Superior temporal gyrus (tissue), 1 donor: ENCODE measurements around the gene NPFF.

Experiments used
- DNase-seq: peaks from one replicate; pipeline ENCODE4 v3.0.0-alpha.2; 2016; ENCODE audit errors: extremely low spot score

Gene NPFF

DNA sequence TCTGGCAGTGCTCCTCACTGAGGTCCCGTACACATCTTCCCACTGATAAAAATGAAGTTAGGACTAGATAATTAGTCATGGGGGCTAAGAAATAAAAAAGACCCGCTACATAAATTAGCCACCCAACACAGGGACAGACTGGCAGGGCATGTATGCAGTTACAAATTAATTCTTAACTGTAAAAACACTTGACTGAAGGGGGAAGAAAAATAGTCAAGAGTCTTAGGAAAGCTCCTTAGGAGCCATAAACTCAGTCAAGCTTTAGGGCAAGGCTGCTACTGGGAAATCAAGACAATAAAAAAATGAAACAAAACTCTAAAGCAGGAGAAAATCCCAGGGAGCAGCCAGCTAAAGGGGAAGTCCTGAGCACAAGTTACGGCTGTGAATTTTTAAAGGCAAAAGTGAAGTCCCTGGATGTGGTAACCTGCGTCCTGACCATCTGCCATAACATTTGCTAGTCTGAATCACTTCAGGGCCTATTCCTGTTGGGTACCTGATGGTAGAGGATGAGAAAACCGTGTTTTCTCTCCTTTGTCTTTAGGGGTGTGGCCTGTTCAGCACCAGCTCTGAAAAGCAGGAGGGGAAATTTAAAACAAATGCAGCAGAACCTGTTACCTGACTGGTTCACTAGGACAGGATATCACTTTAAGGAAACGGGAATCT is 7.5 kb upstream of the NPFF start:
- no peak for DNase-seq

DNA sequence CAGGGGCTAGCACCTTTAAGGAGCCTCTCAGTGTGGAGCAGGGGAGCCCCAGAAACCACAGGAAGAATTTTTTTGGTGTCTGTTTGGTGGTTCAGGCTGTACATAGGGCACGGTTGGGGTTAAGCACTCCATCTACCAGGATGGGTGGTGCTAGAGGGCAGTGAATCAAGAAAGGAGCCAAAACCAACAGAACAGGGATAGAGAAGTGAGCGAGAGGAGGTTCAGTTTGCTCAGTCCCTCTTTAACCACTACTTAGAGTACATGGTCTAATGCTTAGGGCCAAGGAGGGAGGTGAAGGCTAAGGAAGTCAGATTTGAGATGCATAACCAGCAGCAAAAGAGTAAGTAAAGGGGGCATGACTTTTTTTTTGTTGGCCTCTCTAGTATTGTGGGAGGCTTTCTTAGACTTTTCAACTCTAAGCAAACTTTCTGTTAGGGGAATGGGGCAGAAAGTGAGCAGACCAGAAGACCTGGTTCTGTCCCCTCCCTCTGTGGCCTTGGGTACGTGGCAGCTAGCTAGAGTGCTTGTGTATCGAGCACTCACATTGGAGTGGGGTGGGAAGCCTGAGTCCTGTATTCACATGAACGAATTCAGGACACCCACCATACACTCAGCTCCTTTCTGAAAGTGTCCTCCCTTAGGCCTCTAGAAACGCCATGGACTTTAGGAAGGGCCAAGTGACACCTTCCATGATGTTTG is 6.6 kb upstream of the NPFF start:
- DNase-seq, result no peak

DNA sequence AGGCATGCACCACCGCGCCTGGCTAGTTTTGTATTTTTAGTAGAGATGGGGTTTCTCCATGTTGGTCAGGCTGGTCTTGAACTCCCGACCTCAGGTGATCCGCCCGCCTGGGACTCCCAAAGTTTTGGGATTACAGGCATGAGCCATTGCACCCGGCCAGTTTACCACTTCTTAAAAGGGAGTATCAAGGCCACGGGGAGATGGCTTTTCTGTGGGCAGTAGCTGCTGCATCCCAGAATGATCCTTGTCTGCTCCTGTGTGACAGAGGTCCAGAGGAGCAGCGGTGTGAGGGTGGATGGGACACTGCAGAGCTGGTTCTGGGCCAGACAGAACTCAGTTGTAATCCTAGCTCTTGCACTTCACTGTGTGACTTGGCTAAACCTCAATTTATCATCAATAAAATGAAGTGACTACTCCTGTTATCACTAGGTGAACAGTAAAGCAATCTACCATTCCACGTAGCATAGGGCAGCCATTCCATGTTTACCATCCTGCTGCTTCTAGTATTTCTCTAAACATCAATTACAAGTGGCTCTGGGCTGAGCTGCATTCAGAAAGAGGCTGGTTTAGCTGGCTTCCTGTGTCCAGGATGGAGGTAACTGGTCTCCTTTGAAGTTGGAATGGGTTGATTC is 3.0 kb upstream of the NPFF start:
- DNase-seq, result no peak

DNA sequence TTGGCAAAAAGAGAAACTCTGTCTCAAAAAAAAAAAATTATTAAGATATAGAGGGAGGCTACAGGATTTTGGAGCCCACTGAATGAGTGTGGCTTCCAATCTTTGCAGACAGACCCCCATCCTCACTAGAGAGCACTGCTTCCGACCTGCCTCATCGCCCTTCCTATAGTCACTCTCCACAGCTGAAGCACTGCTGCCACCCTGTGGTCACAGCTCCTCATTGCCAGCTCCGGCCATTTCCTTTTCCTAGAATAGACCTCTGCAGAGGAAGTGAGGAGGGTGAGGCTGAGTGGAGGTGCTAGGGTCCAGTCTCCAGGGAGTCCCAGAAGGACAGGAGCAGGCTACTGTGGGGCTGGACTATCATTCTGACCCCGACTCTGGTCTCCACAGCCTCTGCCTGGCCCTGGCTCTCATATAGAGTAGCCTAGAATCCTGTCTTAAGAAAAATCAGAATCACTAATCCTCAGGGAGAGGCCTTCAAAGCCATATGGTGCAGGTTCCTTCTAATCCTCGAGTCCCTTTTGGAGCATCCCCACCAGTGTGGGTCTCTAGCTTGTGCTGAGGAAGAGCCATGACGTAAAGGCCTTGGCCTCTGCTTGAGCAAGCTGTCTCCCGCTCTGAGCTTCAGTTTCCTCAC is 1.4 kb upstream of the NPFF start:
- peak; percentile 96 for DNase-seq

DNA sequence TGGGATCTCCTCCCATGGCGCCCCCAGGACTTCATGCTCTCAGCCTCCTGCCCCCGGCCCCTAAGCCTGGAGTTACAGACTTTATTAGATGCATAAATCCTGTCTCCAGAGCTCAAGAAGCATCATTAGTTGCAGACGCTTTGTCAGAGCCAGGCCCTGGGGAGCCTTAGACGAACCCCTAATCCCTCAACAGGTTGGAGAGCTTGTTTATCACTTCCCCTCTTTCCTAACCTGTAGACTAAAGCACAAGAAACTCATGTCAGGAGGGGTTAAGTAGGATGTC is 260 bp upstream of the NPFF start:
- DNase-seq, result no peak

DNA sequence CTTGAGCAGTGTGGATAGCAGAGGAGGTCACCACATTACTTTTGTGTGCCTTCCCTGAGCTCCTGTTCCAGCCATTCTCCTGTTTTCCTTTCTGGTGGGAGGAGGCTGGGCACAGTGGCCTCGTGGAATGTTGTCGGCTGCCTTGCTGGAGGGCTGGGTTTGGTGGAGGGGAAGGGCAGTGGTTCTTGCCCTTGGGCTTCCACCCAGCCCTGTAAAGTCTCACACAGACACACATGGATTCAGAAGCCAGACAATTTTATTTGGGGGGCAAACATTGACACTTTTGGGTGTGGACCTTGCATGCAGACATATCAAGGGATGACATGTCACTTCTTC is 866 bp downstream of the NPFF start:
- no peak for DNase-seq

DNA sequence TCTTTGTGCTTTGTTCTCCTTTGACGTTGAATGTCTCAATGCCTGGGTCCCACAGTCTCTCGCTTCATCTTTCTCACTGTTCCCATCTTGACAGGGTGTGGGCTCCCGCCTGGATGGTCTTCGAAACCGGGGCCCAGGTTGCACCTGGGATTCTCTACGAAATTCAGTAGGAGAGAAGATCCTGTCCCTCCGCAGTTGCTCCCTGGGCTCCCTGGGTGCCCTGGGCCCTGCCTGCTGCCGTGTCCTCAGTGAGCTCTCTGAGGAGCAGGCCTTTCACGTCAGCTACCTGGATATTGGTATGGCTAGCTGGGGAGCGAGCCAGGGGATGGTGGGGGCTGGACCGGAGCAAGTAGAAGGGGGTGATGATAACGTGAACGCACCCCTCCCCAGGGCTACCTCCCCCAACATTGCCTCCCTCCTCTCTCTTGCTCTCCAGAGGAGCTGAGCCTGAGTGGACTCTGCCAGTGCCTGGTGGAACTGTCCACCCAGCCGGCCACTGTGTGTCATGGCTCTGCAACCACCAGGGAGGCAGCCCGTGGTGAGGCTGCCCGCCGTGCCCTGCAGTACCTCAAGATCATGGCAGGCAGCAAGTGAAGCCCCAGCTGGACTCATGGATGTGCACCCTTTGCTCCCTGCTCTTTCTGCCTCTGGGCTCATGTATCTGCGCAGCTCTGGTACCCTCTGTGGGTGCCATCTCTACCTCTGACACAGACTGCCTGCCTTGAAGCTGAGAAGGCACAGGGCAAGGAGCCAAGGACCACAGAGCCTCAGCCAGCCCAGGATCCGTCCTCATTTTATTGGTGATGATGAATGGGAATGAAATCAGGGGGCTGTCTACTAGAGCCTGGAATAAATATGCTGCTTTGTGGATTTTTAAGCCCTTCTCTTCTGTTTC is 1.5 kb downstream of the NPFF start:
- no peak for DNase-seq

DNA sequence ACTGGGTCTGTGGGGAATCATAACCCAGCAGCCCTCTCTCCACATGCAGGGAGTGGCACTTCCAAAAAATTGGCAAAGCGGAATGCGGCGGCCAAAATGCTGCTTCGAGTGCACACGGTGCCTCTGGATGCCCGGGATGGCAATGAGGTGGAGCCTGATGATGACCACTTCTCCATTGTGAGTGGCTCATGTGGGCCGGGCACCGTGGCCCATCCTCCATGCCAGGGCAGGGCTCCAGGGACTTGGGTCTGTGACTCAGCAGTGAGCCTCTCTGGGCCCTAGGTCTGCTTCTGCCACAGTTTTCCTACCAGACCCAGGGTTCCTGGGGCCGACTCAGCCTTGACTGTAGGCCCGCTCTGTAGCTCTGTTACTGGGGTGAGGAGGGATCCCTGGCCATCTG is 2.2 kb downstream of the NPFF start:
- DNase-seq, result no peak

DNA sequence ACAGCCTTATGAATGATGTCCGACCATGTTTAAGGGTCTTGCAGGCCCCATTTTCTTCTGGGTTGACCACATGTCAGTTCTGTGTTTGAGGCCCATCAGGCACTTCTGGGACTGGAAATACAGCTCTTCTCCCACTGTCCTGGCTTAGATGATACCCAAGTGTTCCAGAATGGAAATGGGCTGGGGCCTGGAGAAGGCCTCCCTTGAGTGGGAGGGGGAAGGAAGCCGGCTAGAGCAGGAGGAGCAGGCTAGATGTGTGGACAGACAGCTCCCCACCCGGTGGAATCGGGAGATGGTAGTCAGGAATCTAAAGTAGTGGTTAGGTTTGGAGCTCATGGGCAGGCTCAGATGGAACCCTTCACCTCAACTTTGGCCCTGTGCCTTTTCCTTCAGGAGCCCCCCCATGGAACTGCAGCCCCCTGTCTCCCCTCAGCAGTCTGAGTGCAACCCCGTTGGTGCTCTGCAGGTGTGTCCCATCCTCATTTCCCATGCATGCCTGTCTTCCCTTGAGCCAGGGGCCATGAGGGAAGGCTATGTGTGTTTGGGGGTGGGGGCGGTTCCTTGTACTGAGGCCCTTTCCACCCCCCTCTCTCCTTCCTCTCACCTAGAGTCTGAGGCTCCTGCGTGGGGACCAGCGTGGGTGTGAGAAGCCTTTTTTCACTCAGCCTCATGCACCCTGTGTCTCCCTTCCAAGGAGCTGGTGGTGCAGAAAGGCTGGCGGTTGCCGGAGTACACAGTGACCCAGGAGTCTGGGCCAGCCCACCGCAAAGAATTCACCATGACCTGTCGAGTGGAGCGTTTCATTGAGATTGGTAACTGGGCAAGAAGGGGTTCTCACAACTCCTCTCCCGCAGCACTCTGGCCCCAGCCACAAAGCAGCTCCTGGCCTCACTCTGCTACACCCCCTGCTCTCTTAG is 3.0 kb downstream of the NPFF start:
- no peak for DNase-seq

DNA sequence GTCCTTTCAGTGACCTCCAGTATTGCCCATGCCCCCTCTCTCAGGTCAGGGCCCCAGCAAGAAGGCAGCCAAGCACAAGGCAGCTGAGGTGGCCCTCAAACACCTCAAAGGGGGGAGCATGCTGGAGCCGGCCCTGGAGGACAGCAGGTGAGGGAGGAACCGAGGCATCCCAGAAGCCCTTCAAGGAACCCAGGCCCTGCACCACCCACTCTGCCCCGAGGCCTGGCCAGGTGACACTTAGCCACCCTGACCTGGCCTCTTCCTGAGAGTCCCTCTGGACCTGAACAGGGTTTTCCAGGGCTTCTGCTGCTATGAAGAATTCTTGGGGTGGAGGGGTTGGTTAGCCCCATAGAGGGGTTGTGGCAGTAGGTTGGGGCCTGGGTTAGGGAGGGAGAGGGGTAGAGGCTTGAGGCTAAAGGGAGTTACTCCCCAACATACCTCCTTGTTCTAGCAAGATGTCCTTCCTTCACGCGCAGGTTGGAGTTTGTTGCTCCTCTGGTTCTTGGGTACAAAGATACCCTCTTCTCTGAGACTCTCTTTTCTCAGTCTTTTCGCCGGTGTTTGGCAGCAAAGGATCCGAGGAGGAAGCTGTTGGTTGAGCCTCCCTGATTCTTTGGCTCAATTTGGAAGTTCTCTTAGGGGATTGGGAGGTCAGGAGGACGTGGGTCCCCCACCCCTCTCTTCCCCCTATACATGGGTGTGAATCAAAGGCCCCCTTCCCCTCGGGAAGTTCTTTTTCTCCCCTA is 4.1 kb downstream of the NPFF start:
- DNase-seq, result no peak

DNA sequence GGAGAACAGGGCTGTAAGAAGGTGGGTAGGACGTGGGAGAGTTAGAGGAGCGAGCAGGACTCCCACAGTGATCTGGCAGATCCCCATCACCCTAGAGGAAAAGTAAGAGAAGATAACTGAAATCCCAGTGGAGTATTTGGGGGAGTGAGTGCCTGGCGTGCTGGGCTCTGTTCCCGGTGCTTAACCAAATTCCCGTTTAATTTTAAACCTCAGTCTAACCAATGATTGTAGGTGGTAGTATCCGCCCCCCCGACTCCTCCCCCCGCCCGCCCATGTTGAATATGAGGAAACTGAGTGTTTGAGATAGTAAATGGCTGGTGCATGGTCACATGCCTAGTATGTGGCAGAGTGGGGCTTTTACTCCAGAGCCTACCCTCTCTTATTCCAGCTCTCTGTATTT is 5.0 kb downstream of the NPFF start:
- DNase-seq, result no peak

DNA sequence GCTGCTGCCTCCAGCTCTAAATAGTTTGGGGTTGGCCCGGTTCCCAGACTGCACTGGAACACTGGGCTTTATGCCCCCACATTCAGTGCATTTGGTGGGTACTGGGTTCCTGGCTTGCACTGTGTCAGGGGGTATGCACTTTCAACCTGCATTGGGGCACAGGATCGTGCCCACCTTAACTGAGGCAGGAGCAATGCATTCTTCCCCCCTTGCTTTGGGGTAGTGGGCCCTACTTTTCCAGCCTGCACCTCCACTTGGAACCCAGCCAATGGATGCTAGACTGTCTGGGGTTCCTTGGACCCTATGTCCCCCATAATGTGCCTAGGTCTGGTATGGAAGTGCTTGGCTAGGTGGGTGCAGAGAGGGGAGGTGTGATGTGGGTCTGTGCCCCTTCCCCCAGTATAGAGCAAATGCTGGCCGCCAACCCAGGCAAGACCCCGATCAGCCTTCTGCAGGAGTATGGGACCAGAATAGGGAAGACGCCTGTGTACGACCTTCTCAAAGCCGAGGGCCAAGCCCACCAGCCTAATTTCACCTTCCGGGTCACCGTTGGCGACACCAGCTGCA is 5.6 kb downstream of the NPFF start:
- DNase-seq, result no peak

DNA sequence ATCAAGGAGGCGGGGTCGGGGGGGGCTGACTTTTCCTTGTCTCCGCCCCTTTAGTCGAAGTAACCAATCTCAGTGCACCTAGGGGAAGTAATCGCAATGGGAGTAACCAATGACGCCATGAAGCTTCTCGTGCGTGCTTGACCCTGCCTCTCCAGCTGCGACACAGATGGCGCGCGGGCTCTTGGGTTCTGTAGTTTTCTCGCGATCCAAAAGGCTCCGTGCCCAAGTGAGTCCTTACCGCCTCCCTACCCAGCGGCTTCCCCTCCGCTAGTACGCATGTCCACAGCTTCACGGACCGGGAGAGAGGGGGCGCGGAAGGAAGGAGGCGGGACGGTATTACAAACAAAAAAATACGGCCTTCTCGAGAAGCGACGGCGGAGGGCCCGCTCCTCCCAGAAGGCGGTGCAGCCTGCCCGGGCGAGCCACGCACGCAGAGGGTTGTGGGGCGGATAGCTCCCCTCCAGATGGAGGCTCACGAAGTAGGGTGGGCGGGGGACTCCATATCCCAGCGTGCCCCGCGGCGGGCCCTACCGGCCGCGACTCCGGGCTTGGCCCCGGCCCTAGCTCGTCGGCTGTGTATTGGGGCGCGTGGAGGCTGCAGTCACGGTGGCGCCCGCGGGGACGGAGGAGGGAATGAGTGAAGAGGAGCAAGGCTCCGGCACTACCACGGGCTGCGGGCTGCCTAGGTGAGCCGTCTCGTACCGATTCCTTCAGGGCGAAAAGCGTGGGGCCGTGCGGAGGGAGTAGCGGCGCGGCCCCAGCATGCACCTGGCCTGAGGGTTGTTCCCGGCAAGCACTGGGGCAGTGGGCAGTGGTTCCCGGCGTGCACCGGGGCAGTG is 6.3 kb downstream of the NPFF start, which contains the start of gene TARBP2:
Gene TARBP2 (plus strand): TSS at position 508 of the 839 bp plus-strand sequence. CDS start 126 bp downstream, at position 634.
- peak; percentile 100 for DNase-seq

DNA sequence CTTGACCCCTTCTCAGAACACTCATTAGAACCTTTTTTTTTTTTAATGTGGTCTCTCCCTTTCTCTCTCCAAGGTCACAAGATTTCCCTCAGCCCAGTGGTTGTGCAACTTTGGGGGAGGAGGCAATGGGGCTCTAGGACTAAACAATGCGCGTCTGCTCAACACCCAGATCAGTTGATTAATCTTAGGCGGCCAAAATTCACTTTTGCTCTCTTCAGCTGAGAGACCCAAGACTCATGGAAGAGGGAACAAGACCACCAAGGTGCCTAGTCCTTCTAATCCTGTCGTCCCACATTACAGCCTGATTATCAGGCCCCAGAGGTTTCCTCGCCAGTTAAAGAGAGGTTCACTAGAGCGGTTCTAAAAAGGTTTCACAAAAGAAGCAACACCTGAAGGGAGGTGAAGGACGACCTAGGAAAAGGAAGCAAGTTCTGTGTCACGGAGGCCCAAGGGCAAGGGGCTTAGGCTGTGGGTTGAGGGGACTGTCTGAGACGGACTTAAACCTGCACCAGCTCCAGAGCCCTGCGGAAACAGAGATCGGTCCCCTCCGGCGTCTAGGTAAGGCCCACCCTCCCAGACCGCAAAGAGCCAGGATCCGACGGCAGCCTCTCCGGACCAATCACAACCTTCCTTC is 7.0 kb downstream of the NPFF start:
- no peak for DNase-seq

DNA sequence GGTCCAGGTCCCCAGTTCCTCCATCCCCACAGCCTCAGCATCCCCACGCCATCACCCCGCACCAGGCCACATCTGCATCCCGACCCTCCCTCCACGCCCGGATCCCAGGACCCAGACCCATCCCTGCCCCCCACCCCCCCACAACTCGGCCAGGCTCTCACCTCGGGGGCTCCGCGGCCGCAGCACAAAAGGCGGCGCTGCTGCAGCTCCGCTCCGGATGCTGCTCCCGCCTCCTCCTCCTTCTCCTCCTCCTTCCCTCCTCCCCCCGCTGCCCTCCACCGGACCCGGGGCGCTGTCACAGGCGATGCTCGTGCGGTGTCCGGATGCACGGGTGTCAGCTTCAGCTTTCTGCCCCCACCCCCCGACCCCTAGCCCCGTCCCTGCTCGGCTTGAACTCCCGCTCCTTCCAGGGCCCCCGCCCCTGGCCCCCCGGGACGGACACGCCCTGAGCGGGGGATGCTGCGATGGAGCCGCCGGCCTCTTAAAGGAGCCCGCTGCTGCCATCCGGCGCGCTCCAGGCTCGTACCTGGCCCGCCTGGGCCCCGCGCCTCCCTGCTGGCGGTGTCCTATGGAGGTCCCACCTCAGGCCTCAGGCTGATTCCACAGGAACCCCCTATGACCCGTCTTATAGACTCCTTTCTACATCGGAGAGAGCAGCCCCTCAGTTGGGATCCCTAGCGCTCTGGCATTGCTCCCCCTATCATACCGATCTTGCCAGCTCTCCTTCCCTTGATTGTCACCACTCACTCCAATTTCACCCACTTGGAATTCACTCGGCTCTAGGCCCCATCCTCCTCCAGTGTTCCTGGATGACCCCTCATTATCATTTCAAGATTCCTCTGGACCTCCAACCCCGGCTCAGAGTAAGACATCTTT is 7.8 kb downstream of the NPFF start, which contains the start of gene MAP3K12:
Gene MAP3K12 (minus strand): TSS at position 193 of the 876 bp plus-strand sequence. CDS start 12,067 bp downstream, outside the sequence.
- DNase-seq, result peak; percentile 76

DNA sequence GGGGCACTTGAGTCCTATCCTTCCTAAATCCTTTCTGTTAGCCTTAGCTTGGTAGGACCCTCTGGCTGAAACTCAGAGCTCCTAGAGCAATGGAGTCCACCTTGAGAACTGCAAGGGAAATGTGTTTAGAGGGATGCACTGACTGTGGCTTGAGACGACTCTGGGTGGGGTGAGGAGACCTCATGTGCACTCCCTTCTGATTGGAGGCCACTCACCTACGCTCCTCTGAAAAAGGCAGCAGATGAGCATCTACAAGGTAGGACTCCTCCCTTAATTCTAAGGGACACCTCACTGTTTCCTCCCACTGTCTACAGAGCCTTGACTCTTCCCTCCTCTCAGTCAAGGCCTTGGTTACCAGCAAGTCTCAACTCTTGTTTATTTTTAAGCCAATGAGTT is 9.1 kb downstream of the NPFF start:
- DNase-seq, result no peak

DNA sequence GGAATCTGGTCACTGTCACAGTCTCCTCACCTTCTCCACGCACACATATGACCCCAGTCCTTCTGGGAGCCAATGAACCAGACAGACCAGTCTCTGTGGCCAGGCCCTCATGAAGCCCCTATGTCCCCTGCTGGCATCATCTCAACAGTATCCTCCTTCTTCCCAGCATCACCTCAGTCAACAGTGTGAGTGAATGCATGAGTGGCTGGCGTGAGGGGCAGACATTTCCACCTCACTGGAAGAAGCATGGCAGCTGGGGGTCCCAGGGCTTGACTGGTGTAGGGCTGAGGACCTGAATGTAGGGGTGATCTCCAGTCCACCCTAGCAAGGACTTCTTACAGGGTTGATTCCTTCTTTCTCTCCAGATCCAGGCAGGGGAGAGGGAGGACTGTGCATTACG is 9.8 kb downstream of the NPFF start:
- no peak for DNase-seq

DNA sequence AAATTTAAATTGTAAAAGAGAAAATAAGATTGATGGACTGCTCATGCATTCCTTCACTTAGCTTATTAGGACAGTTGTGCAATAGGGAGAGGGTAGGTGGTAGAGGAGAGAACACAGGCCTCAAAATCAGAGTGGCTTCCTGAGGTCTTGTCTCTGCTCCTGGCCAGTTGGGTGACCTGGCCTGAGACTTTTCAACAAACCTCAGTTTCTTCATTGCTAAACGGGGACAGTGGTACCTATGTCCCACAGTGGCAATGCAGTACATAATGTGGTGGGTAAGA is 10.6 kb downstream of the NPFF start:
- no peak for DNase-seq
